ENCODE results near the gene DMD. TPM values are rescaled to one million over a fixed set of nuclear protein-coding genes. Genes with fewer than 3 reads are reported as not detected.
A peak's percentile ranks its signal among the peaks of the same experiment; 100 is the strongest.

The DMD gene
- total and polyA plus RNA-seq, 2 of the 13 experiments (the other 11 are each of a cell fraction or from before 2014, with no cell fraction given): 17.6 to 25.9 TPM

DNA sequence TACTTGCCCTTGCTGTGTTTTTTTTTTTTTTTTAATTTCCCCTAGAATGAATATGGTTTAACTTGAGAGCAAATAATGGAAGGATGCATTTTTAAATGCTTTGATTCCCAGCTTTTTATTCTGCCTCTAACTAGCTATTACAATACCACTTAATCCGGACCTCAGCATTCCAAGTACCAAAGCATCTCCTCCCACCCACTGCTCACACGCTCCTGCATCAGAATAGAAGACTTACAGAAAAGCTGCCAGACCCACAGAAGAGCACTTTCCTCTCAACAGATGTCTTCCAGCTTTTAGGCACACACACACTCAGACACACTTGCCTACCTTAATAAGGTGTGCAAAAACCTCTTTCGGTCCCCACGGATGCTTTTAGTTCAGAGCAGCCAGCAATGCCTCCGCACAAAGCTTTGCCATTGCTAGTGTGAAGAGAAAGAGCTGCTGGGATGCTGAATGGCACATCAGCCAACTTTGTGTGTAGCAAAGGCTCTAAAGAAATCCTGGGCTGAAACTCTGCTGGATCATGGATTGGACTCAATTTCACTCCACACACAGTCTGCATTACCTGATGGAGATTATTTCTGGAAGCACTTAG is 1056.2 kb downstream of the DMD start:
- Histone ChIP-seq H3K79me2 (ENCODE audit: insufficient read depth, low read length) (no peaks in the 10 kb centered on the region), H3K9ac (ENCODE audit: insufficient read depth, low read depth, low read length) (no peak overlapping the region), H3K27me3 (ENCODE audit: control insufficient read depth in 1 of 2, insufficient read depth in 2 of 2, low read length in 2 of 2) (no peaks in the 10 kb centered on the region), H3K9me3 (ENCODE audit: low read length) (no peaks in the 10 kb centered on the region), H3K4me1 (ENCODE audit: insufficient read depth, low read length) (no peaks in the 10 kb centered on the region), H3K36me3 (replicated peaks in 1 of 2; ENCODE audit: control insufficient read depth in 1 of 2, insufficient read depth in 2 of 2, low read length in 2 of 2) (no peaks in the 10 kb centered on the region), H3K27ac (ENCODE audit: extremely low read length, insufficient read depth, low read length) (no peak overlapping the region), H2AFZ (ENCODE audit: low read length) (no peak overlapping the region), H4K20me1 (ENCODE audit: insufficient read depth, low read length) (no peaks in the 10 kb centered on the region), H3K4me2 (ENCODE audit: low read depth, low read length) (no peak overlapping the region), H3K4me3 (replicated peaks in 1 of 3; ENCODE audit: insufficient read depth in 1 of 3, low read depth in 2 of 3, low read length in 3 of 3) (no peak overlapping the region)
- ChIA-PET POLR2A (no interaction called here), CTCF (ENCODE audit: low intra/inter-chr PET ratio, low total read pairs) (no interaction called here)
- WGBS (ENCODE audit: low lambda C conversion rate): 0% methylated on average over 2 of the region's 5 CpGs
- in situ Hi-C loops (cut with HindIII; ENCODE audit: extremely low pct_ligation_motif_present, low pct_unique_long_range_greater_than_20kb) (no loop called here), intact Hi-C loops (cut with micrococcal nuclease; ENCODE audit: unreplicated experiment) (no loop called here)
- DNase-seq (ENCODE audit: low spot score) (no peak), FAIRE-seq (no peak), ATAC-seq (no peak)
- no TSS peak for BruUV-seq (replicated peaks)
- no peak for TF ChIP-seq ZNF670 (CRISPR knock-in tag; IDR thresholded peaks at IDR 0.05; ENCODE audit: borderline replicate concordance)
- TF ChIP-seq PRDM15 (CRISPR knock-in tag; IDR thresholded peaks at IDR 0.05): 0 out of 2 replicates have a peak, but pooled peaks have one; percentile 22
- TF ChIP-seq FOXO1 (CRISPR knock-in tag; IDR thresholded peaks at IDR 0.05): no peak
- TF ChIP-seq KLF9 (CRISPR knock-in tag; IDR thresholded peaks at IDR 0.05; ENCODE audit: low read depth): no peak
- TF ChIP-seq ZMAT5 (CRISPR knock-in tag; IDR thresholded peaks at IDR 0.05; ENCODE audit: borderline replicate concordance, low read depth): no peak
- no peak for TF ChIP-seq CHD2 (IDR thresholded peaks at IDR 0.05; ENCODE audit: low read depth, low read length)
- TF ChIP-seq ZNF703 (CRISPR knock-in tag; IDR thresholded peaks at IDR 0.05; ENCODE audit: borderline replicate concordance): no peak
- no peak for TF ChIP-seq IKZF4 (CRISPR knock-in tag; IDR thresholded peaks at IDR 0.05; ENCODE audit: borderline replicate concordance, low read depth, not compliant biosample characterization)
- TF ChIP-seq RFX1 (IDR thresholded peaks at IDR 0.05): no peak

Data from HepG2 (cell line).